Stimulated activated naive CD8-positive, alpha-beta T cell treated with anti-CD3 and anti-CD28 coated beads, Interleukin-15, amount 100 ng/mL, for 72 hours (primary cell): ENCODE measurements around the gene DCAF16.

ENCODE experiments used
- ATAC-seq: fragments of 150-1000 bp; cut with Tn5 transposase; 2 replicates; pipeline ENCODE4 v1.10.0; 2021; ENCODE audit warnings: mild to moderate bottlenecking, moderate library complexity
- DNase-seq, 2 donors: peaks; one replicate each; pipeline ENCODE4 v3.0.0; 2021 to 2022
- H3K27ac Mint-ChIP-seq, 2 donors: one replicate each; pipeline ENCODE4 v1.8.0; 2022; ENCODE audit warnings: mild to moderate bottlenecking in 2 of 2, mixed read lengths in 2 of 2, moderate library complexity in 2 of 2
- H3K27me3 Mint-ChIP-seq: one replicate; pipeline ENCODE4 v1.8.0; 2022; ENCODE audit warnings: mixed read lengths
- H3K4me1 Mint-ChIP-seq: one replicate; pipeline ENCODE4 v1.8.0; 2022; ENCODE audit warnings: mild to moderate bottlenecking, mixed read lengths
- H3K4me3 Mint-ChIP-seq, 2 donors: one replicate each; pipeline ENCODE4 v1.8.0; 2022; ENCODE audit warnings: mild to moderate bottlenecking in 2 of 2, mixed read lengths in 2 of 2, moderate library complexity in 1 of 2
- H3K9me3 Mint-ChIP-seq, 2 donors: one replicate each; pipeline ENCODE4 v1.8.0; 2022; ENCODE audit warnings: mixed read lengths in 2 of 2

DCAF16 gene

GRCh38 chr4:17766826-17767458 is 43.6 kb downstream of the DCAF16 start:
- DNase-seq (no peak), ATAC-seq (no peak)
- peaks cover 7% of the 10 kb centered on the region for H3K4me1 Mint-ChIP-seq
- H3K27ac Mint-ChIP-seq = no peak overlapping the region
- H3K27me3 Mint-ChIP-seq = no peaks in the 10 kb centered on the region
- H3K4me3 Mint-ChIP-seq = no peak overlapping the region
- no peaks in the 10 kb centered on the region for H3K9me3 Mint-ChIP-seq

- ATAC-seq (peak; percentile 66), DNase-seq (peak in 1 of 2 donors; percentile 12)
- Mint-ChIP-seq H3K4me1 (peaks cover 7% of the 10 kb centered on the region), H3K9me3 (no peaks in the 10 kb centered on the region), H3K27me3 (no peaks in the 10 kb centered on the region), H3K27ac (peak overlapping the region; percentile 25 to 43), H3K4me3 (no peak overlapping the region)
Measured at GRCh38 chr4:17765514-17766286, 44.9 kb downstream of the DCAF16 start.

DNA sequence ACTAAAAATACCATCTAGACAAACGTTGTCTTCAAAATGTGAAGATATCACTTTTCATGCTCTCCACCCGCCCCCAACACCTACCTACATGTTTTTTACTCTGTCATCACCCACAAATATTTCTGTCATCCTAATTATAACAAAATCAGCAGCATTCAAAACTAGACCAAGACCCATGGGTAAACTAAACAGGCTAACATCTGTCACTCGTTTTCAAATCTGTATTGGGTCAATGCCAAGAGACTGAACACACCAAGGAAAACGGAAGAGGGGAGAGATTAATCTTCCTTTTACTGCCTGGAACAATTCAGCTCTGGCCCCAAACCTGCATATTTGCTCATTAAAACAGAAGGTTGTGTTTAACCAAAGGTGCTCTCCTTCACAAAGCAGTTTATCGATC is 46.6 kb downstream of the DCAF16 start:
- ATAC-seq (no peak), DNase-seq (no peak)
- Mint-ChIP-seq H3K4me1 (peaks cover 7% of the 10 kb centered on the region), H3K9me3 (no peaks in the 10 kb centered on the region), H3K4me3 (no peak overlapping the region), H3K27ac (no peak overlapping the region), H3K27me3 (no peaks in the 10 kb centered on the region)

DNA sequence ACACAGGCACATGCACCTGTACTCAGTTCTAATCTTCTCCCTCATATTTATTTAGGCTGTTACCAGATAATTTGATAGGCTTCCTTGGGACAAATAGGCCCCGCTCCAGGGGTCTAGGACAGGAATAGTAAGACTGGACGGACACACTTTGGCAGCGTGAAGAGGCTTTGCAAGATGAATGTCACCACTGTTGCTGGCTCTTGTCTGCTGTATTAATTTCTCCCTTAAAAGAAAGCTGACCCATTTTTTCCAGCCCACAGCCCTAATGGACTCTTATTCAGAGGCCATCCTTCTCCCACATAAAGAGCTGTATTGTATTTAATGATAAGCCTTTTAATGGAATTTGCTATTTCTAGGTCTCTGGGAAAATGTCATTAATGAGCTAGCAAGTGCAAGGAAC is 47.1 kb downstream of the DCAF16 start:
- ATAC-seq (no peak), DNase-seq (no peak)
- peaks cover 7% of the 10 kb centered on the region for H3K4me1 Mint-ChIP-seq
- H3K4me3 Mint-ChIP-seq = no peak overlapping the region
- H3K27me3 Mint-ChIP-seq = no peaks in the 10 kb centered on the region
- H3K9me3 Mint-ChIP-seq = no peaks in the 10 kb centered on the region
- H3K27ac Mint-ChIP-seq = no peak overlapping the region

GRCh38 chr4:17762726-17763125 is 47.8 kb downstream of the DCAF16 start:
- ATAC-seq = no peak
- Mint-ChIP-seq H3K9me3 (no peaks in the 10 kb centered on the region), H3K27me3 (no peaks in the 10 kb centered on the region), H3K4me1 (peaks cover 7% of the 10 kb centered on the region), H3K27ac (no peak overlapping the region), H3K4me3 (no peak overlapping the region)
- DNase-seq = no peak

GRCh38 chr4:17761062-17761461 is 49.5 kb downstream of the DCAF16 start:
- Mint-ChIP-seq H3K27me3 (no peaks in the 10 kb centered on the region), H3K4me3 (no peak overlapping the region), H3K27ac (no peak overlapping the region), H3K4me1 (peaks cover 7% of the 10 kb centered on the region), H3K9me3 (no peaks in the 10 kb centered on the region)
- ATAC-seq (no peak), DNase-seq (no peak)

DNA sequence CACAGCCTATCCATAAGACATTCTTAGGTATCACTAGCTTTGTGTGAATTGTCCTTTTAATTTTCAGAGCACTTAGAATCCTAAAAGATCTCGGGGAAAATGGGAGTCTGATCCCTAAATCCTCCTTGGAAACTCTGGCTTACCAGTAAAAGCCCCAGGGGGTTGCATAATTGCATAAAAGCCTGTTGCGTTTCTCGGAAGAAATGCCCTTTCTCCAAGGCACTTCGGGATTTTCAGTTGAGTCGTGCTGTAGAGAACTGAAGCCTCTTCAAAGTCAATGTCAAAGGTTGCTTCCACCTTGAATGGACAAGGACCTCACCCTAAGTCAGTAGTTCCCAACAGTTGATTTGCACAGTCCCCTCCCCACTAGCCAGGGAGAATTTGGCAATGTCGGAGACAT is 49.9 kb downstream of the DCAF16 start:
- H3K9me3 Mint-ChIP-seq = no peaks in the 10 kb centered on the region
- ATAC-seq (no peak), DNase-seq (no peak)
- no peak overlapping the region for H3K27ac Mint-ChIP-seq
- H3K4me3 Mint-ChIP-seq = no peak overlapping the region
- peaks cover 3% of the 10 kb centered on the region for H3K4me1 Mint-ChIP-seq
- peaks cover 3% of the 10 kb centered on the region for H3K27me3 Mint-ChIP-seq

- DNase-seq (no peak), ATAC-seq (no peak)
- Mint-ChIP-seq H3K27ac (no peak overlapping the region), H3K4me3 (no peak overlapping the region), H3K4me1 (no peaks in the 10 kb centered on the region), H3K27me3 (peaks cover 8% of the 10 kb centered on the region), H3K9me3 (no peaks in the 10 kb centered on the region)
Measured at GRCh38 chr4:17758485-17758884, 52.1 kb downstream of the DCAF16 start.

GRCh38 chr4:17757621-17758020 is 52.9 kb downstream of the DCAF16 start:
- Mint-ChIP-seq H3K27me3 (peaks cover 8% of the 10 kb centered on the region), H3K4me3 (no peak overlapping the region), H3K4me1 (no peaks in the 10 kb centered on the region), H3K9me3 (no peaks in the 10 kb centered on the region), H3K27ac (no peak overlapping the region)
- no peak for DNase-seq
- no peak for ATAC-seq

- Mint-ChIP-seq H3K27ac (no peak overlapping the region), H3K9me3 (no peaks in the 10 kb centered on the region), H3K4me3 (no peak overlapping the region), H3K27me3 (peaks cover 8% of the 10 kb centered on the region), H3K4me1 (no peaks in the 10 kb centered on the region)
- ATAC-seq (no peak), DNase-seq (no peak)
Measured at GRCh38 chr4:17753646-17754045, 56.9 kb downstream of the DCAF16 start.
